ENCODE data around the gene TNIK.

The TNIK gene

DNA sequence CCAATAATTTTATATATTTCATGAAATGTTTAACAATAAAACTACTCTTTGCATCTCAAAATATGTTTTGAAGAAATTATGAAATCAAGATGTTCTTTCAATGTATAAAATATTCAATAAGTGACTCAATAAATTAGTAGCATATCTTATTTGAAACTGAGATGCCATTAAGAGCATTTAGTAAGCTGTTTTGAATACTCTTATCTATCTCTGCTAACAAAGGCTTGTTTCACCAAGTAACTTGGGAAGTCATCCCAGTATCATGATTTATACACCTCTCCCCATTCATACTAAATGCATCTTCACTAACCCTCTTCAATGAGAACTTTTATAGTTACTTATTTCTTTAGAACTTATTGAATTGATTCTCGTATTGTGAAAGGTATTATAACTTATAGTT lies 43.1 kb downstream of the TNIK start:
- DNase-seq (no peak), ATAC-seq (no peak)

DNA sequence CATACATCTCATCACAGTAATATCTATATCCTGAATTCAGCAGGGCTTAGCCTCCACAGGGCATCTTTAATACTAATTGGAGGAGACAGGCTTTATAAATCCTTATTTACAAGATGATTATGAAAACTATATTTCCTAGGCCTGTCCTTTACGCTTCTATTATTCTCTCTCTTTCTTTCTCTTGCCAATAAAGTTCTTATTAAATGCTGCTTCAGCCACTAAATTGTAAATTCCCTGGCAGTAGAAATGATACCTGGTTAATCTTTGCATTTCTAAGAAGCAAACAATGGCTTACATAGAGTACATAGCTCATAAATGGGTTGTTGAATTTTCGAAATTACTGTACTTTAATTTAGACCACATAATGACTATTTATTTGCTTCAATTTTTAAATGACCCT lies 43.5 kb downstream of the TNIK start:
- ATAC-seq (no peak), DNase-seq (no peak)

DNA sequence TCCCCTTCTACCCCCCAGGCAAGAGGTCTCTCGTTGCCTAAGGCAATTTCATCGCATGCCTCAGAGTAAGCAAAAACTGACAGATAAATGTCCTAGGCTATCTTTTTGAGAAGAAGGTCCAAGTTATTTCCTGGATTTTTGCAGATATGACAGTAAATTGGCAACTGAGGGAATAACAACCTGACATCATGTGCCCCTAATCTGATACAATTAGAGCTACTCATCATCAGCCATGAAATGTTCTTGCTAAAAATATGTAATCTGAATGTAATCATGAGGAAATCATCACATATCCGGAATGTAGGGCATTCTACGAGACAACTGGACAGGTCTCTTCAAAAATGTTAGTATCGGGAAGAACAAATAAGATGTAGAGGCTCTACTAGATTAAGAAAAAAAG lies 44.1 kb downstream of the TNIK start:
- DNase-seq, result no peak
- ATAC-seq, result no peak

DNA sequence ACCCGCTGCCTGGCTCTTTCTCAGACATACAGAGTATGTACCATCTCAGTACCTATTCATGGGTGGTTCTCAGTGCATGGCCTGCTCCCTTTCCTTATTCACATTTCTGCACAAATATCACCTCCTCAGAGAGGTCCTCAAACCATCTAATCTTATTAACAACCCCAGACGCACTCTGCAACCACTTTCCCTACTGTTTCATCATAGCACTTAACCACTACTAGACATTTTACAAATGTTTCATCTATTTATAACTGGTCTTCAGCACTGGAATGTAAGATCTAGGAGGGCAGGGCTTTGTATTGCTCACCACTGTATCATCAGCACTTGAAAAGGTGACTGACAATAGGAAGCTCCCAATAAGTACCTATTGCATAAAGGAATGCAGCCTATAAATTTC lies 45.1 kb downstream of the TNIK start:
- DNase-seq (no peak), ATAC-seq (no peak)

DNA sequence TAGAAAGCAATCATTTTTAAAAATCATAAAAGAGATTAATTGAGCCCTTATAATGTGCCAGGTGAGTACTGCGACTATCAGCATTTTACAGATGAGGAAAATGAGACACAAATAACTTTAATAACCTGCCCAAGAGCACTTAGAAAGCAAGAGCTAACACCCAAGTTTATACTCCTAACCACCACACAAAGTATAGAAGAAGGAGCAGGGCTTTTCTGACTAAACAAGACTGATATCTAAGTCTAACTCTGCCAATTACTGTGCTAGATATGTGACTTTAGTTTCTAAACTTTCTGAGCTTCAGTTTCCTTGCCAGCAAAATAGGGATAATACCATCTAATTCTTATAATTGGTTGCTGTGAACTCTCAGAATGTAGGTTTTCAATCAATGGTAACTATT lies 47.7 kb downstream of the TNIK start:
- DNase-seq (no peak), ATAC-seq (no peak)

DNA sequence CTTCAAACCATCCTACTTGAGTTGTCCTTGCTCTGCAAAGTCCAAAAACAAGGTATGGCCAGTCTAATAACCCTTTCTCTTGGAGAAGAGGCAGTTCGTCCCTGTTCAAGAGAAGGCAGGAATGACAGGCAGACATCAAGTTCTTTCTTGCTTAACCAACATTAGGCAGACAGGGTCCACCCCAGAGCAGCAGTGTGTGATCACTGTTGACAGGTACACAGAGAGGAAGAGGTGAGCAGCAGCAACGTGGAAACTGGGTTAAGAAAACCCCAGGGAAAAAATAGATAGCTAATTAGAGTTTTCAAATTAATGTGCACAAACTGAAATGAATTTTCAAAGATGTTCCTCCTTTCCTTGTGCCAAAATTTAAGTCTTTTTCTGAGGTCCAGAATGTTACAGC lies 48.2 kb downstream of the TNIK start:
- no peak for ATAC-seq
- no peak for DNase-seq

DNA sequence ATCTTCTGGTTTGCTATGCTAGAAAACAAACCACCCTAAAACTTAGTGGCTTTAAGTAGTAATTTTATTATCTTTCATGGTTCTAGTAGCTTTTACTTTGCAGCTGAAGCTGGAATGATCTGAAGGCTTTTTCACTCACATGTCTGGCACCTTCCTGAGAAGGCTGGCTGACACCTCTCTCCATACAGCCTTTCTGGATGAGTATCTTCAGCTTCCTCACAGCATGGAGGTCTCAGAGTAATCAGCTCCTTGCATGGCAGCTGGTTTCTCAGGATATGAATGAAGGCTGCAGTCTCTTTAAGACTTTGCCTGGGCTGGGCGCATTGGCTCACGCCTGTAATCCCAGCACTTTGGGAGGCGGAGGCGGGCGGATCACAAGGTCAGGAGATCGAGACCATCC lies 50.0 kb downstream of the TNIK start:
- ATAC-seq (no peak), DNase-seq (no peak)

DNA sequence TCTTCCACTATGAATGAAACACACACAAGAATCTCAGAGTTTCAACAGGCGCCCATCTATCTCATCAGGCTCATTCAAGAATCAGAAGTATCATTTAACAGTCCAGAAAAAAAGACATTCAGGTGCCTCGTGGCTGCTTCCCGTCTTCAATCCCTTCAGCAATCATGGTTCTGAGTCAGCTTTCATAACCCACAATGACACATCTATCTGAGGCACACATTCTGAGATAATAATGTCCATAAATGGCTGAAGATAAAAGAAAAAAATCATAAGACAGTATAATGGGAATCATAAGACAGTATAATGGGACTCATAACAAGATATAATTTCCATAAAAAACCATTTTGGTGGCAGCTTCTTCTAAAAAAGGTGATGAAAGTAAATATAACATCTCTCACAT lies 52.4 kb downstream of the TNIK start:
- ATAC-seq (no peak), DNase-seq (no peak)

DNA sequence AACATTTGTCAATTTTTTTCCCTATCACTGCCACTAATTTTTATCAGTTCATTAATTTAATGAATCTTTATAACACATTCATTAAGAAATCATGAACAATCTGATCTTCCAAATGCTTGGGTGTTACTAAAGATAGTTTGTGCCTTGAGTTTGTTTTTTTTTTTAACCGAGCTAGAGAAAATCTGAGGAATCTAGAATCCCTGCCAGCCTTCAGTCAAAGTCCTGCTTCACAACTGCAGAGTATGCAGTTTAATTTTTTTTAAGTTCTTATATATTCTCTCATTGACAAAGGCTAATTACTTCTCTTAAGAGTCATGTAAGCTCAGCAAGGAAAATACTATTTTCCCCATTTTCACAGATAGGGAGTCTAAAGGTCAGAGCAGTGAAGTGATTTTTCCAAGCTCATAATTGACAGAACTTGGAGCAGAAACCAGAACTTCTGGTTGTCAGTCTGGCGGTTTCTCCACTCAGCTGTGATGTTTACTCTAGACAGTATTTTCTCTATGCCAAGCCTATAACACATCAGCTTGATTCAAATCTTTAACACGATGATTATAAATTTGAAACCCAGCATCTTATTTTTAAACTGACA lies 55.7 kb downstream of the TNIK start:
- ATAC-seq (no peak), DNase-seq (no peak)

DNA sequence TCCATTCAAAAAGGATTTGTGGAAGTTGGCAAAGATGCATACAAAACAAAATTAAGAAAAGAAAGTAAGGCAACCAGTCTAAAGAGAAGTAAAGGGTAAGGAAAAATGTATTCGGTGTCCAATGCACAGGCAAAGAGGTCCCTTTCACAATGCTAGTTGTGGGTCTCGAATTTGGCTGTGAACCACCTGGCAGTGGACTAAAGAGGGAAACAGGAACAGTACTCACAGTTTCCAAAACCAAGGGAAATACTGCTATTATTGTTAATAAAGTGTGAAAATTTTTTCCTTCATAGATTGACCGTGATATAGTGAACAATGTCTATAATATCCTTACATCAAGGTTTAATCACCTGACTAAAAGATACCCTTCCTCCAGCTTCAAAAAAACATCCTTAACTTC lies 57.9 kb downstream of the TNIK start:
- ATAC-seq (no peak), DNase-seq (no peak)

DNA sequence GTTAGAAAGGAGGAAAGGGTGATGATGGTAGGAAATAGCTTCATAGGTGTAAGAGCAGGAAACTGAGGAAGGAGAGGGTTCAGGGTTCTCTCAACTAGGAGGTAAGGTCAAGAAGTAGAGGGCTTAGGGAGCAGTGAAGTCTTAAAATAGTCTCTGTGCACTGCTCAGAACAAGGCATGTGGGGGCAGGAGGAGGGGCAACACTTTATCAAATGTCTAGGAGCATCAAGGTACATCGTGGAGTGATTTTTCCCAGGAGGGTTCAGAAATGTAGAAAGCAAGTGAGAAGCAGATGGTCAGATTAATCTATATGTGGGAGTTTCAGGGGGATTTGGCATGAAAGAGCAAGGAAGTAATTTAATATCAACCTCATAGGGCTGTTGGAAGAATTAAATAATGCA lies 58.8 kb downstream of the TNIK start:
- DNase-seq (no peak), ATAC-seq (no peak)

DNA sequence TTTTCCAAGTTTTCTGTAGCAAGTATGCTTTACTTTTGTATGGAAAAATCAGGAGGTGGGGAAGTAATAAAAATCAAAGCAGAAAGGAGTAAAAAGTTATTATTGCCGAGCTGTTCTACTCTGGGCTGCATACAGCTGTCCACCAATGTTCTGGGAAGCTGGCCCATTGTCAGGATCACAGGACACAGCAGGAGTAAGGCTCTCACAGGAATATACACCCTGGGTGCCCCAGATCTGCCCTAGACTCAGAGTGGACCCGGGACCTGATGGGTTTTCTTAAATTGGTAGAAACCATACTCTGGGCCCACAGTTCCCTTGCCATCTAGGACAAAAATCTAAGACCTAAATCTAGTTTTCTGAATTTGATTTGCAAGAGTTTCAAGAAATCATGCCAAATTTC lies 60.4 kb downstream of the TNIK start:
- DNase-seq, result no peak
- ATAC-seq, result no peak

DNA sequence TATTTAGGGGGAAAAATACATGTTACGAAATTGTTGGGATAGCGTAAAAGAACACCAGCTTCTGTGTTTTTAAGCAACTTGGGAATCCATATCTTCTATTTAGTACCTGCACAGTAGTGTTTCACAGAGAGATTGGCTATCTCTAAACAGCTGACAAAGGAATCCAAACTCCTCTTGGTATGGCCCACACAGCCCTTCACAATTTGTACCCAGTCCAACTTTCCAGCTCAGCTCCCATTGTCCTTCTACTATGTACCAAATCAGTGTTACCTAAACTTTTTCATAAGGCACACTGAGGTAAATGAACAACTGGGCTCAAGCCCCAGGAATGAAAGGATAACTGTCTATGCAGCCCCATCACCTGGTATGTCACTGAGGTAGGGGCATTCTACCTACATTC lies 61.9 kb downstream of the TNIK start:
- ATAC-seq, result no peak
- DNase-seq, result no peak

DNA sequence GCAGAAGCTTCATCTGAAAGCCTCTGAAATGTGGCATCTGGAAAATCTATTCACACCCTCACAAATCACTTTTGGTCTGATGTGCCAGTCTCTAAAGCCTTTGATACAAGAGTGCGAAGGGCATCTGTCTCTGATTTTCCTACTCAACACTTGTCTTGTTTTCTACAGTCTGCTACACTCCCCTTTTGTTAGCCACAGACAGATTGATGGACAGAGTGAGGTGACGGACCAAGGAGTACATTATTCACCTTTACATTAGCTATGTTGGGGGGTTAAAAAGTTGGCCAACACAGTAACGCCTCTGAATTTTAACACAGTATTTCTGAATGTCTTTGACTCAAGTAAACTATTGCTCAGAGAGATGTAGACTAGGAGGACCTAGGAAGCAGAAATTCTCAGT lies 63.1 kb downstream of the TNIK start:
- no peak for ATAC-seq
- no peak for DNase-seq

DNA sequence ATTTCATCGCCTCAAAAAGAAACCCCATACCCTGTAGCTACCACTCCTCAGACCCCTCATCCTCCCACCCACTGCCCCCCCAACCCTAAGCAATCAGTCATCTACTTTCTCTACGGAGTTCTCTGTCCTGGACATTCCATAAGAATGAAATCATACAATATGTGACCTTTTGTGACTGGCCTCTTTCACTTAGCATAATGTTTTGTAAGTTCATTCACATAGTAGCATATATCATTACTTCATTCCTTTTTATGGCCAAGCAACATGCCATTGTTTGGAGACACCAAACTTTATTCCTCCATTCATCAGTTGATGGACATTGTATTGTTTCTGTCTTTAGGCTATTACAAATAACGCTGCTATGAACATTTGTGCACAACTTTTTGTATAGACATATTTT lies 64.2 kb downstream of the TNIK start:
- DNase-seq (no peak), ATAC-seq (no peak)

DNA sequence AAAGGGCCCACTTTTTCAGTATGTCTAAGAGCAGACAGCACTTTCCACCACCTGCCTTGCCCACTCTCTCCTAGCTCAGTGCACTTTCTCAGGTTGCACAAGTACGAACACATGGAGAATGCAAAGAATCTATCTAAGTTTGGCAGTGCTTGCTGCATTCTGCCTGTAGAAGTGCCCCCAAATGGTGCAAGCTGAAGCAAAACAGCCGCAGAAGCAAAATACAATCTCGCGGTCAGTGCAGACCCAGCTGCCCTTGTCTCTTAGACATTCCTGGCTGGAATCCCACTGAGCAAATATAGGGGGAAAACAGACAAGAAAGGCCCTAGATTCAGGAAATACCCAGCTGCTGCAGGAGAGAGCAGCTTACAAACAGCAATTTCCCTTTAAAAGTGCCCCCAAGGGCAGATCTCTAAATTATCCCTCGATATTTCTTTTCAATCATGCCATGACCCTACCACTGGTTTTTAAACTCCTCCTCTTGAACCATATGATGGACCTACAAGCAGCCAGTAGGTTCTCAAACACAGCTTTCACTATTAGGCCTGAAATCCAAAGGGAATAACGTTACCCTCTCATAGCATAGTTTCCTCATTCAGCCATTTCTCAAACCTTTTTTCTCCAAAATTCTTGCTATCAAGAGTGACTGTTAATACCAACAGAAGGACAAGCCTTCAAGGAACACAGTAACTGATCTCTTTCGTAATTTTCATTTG lies 67.0 kb downstream of the TNIK start:
- ATAC-seq, result no peak
- no peak for DNase-seq

DNA sequence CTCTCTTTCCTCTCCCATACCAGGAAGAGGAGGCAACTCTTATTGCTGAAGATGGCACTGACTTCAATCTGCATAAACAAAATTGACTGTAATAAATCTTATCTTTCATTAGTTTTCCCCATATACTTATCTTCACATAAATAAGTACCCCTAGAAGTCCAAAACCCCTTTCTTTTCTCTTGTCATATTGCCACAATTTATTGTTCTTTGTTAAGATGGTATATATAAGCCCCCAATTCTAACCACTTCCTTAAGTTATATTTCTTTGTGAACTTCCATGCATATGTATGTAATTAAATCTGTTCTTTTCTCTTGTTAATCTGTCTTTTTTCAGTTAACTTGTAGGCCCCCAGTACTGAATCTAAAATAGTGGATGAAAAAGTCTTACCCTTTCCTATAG lies 68.8 kb downstream of the TNIK start:
- DNase-seq, result no peak
- ATAC-seq, result no peak

DNA sequence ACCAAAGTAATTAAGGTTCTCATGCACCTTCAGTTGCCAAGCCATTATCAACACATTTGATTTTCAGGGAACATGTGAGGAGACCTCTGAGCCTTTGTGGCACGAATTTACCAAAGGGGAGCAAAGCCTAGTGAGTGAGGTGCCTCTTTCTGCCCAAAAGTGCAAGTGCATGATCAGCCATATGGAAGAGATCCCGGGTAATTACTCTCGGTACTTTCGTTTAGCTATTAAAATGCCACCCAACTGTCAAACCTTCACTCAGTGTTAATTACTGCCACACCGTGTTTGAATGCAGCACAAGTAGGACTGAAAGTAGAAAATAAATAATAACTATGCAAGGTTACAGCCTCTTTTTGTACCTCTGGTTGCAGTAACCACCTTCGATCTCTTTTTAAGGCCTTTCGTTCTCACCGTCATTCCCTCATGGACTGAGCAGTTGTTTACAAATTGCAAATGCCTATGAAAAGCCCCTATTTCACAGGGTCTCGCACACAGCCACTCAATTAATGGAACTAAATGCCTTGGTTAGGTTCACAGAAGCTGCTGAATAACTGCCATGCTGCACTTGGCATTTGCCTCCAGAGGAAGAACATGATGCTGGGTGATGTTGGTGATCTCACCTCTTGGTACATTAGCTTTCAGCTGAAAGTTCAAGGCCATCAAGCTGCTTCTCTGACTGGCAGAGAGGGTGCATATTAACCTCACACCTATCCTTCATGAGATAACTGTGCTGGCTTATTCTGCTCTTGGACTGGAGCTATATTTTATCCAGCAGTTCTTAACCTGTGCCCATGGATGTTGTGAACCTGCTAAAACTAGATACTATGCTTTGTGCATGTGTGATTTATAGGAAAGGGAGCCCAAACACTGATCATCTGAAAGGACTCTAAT lies 69.9 kb downstream of the TNIK start:
- ATAC-seq, result no peak

DNA sequence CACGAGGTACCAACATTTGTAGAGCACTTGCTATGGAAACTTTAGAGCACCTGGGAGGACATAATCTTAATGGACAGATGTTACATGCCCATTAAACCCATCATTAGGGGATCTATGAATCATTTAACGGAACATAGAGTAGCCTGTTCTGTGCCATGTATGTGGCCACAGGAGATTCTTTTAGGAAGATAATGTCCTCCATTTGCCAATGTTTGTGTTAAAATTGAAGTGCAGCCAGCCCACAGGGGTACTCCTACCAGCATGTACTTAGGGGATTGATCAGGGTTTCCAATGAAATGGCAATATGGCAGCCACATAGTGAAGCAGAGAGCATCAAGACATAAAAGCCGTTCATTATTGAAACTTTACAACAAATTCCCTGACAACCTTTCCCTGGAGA lies 70.7 kb downstream of the TNIK start:
- ATAC-seq (no peak), DNase-seq (no peak)

More for the DNA sequence above, 69.9 kb downstream of the TNIK start:
- no peak for DNase-seq

DNA sequence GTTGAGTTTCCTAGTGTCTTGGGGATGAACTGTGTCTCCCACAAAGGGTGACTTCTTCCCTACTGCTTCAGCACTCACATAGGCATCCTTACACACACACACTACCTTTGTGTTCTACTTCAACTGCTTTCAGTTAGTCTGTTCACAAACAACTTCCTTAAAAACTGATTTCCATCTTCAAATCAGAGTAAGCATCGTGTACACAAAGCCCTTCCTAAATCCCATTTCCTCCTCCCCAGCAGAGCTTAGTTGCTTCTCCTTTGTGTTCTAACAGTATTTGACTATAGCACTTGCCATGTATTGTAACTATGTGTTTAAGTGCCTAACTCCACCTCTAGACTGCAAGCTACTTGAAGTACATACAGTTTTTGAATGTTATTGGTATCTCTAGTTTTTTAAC lies 71.7 kb downstream of the TNIK start:
- DNase-seq, result no peak
- no peak for ATAC-seq

DNA sequence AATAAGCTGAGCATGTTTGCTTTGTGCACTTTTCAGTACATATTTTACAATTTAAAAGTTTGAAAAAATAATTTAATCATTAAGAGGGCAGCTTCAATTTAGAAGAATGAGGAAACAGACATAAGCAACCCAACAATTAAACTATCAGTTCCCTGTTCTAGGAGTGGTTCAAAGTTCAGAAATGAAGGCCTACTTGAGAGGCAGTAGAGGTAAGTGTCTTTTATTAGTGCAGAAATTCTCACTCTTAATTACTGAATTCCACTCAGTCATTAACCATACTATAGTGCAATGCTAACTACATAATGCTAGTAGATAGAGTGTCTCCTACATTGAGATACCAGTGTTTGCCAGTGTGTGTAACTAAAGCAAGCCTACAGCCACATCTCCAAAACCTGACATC lies 73.1 kb downstream of the TNIK start:
- ATAC-seq, result no peak
- DNase-seq, result no peak

DNA sequence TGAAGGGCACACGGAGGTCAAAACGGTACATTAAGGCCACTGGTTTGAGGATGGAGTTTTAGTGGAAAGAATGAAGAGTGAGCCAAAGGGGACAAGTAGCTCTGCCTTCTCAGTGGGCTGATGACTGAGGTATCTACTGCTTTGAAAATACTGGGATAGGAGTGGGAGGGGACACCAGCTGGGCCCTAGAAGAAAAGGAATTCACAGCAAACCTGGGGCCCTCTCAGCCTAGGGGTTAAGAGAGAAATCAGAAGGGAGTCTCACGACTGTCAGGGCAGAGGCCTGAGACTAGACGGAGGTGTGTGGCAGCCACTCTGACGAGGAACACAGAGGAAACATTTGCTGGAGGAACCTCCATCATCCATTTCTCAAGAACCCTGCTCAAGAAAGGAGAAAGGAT lies 75.1 kb downstream of the TNIK start:
- ATAC-seq (no peak), DNase-seq (no peak)

DNA sequence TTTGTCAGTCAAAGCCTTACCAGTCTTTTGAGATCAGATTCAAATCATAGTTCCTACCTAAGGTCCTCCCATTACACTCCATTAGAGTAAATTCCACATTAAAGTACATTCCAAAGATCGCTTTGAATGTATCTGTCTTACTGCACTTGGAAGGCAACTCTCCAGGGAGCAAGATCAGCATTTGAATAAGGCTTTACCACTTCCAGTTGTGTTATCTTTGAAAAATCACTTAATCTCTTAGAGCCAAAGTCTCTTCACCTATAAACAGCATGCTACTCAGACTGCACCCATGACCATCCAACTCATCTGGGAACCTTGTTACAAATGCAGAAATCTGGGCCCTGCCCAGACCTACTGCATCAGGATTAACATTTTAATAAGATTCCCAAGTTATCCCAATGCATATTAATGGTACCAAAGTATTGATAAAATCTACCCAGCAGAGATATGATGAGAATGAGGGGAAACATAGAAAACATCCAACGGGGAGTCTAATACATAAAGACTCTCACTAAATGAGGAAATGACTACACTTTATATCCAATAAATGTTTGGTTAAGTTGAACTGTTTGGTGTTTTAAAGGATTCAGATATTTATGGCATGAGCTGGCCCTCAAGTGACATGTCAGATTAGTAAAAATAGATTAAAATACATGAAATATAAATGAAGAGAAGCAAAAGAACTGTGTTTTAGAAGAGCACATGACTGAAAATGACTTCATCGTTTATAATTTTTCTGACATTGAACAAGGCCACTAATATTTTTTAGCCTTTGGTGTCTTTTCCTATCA lies 75.9 kb downstream of the TNIK start:
- ATAC-seq (no peak), DNase-seq (no peak)
